Activated CD4-positive, alpha-beta T cell treated with anti-CD3 and anti-CD28 coated beads for 36 hours (primary cell): ENCODE results near the gene PTH1R. TPM values are rescaled to one million over a fixed set of nuclear protein-coding genes. Genes with fewer than 3 reads are reported as not detected.
A peak's percentile ranks its signal among the peaks of the same experiment; 100 is the strongest.

ENCODE experiments used
- ATAC-seq: fragments of 200-7000 bp; cut with Tn5 transposase; one replicate; pipeline ENCODE4 v1.10.0; 2021; ENCODE audit warnings: mild to moderate bottlenecking, moderate library complexity
- CTCF ChIA-PET: fragments of 350-600 bp; sonication (Branson Sonifier 250); formaldehyde crosslinking; loops from one replicate; lab custom pipeline; 2021; ENCODE audit warnings: antibody characterized with exemption; lab: Charles Lee
- POLR2A ChIA-PET: fragments of 350-600 bp; sonication (Branson Sonifier 250); formaldehyde crosslinking; loops from one replicate; lab custom pipeline; 2021; ENCODE audit warnings: antibody characterized with exemption, inconsistent platforms; lab: Charles Lee
- DNase-seq: peaks from one replicate; pipeline ENCODE4 v3.0.0-alpha.2; 2020
- H3K27ac Mint-ChIP-seq: one replicate; pipeline ENCODE4 v1.8.0; 2021; ENCODE audit warnings: mixed read lengths
- H3K27me3 Mint-ChIP-seq: one replicate; pipeline ENCODE4 v1.8.0; 2021; ENCODE audit warnings: mixed read lengths
- H3K36me3 Mint-ChIP-seq: one replicate; pipeline ENCODE4 v1.8.0; 2021; ENCODE audit warnings: low read depth, mixed read lengths
- H3K4me1 Mint-ChIP-seq: one replicate; pipeline ENCODE4 v1.8.0; 2021; ENCODE audit warnings: mixed read lengths
- H3K4me3 Mint-ChIP-seq: one replicate; pipeline ENCODE4 v1.8.0; 2021; ENCODE audit warnings: mild to moderate bottlenecking, moderate library complexity, mixed read lengths
- H3K9me3 Mint-ChIP-seq: one replicate; pipeline ENCODE4 v1.8.0; 2021; ENCODE audit warnings: low read depth, mixed read lengths
- intact Hi-C, 2 experiments: fragments of 100-400 bp; cut with DNase I in 1 of 2; cut with micrococcal nuclease in 1 of 2; formaldehyde crosslinking; loops; one replicate each; pipeline versions ENCODE4 v1.14.2 to v1.15.1; 2022 to 2024; cut with DNase I, micrococcal nuclease
- total RNA-seq, 2 experiments: library from RNA; stranded (reverse); gene quantifications; one replicate each; pipeline ENCODE4 v1.2.3, GENCODE V29; 2021

The PTH1R gene
- total RNA-seq, 2 experiments from 2014 or later = not detected

DNA sequence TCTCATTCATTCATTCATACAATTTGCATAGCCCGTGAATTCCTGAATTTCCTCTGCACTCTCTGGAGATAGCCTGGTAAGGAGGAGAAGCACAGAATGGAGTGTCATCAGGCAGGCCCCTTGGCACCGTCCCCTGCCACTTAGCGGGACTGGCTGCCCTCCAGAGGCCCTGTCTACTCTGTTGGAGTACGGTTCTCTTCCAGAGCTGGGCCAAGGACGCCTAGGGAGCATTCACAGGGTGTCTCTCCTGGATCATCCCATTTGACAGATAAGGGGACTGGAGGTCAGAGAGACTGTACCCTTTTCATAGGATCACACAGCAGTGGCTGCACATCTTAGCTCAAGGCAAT is 48.0 kb downstream of the PTH1R start:
- H3K4me3 Mint-ChIP-seq = no peak overlapping the region
- H3K27me3 Mint-ChIP-seq = no peaks in the 10 kb centered on the region
- intact Hi-C loops = loop anchor here in 1 of 2 experiments (2.0 to 10.0 kb wide), 2 partner anchors 73 to 219 kb away; no protein-coding TSS in a partner anchor
- CTCF ChIA-PET = interaction anchor here (0.9 kb wide), 1 partner anchor 34 kb away, joined by 3 read pairs; no protein-coding TSS in a partner anchor
- POLR2A ChIA-PET = no interaction called here
- H3K9me3 Mint-ChIP-seq = peaks cover 3% of the 10 kb centered on the region
- ATAC-seq (no peak), DNase-seq (no peak)
- peak overlapping the region; percentile 13 for H3K27ac Mint-ChIP-seq
- peaks cover 56% of the 10 kb centered on the region for H3K36me3 Mint-ChIP-seq
- peaks cover 32% of the 10 kb centered on the region for H3K4me1 Mint-ChIP-seq

DNA sequence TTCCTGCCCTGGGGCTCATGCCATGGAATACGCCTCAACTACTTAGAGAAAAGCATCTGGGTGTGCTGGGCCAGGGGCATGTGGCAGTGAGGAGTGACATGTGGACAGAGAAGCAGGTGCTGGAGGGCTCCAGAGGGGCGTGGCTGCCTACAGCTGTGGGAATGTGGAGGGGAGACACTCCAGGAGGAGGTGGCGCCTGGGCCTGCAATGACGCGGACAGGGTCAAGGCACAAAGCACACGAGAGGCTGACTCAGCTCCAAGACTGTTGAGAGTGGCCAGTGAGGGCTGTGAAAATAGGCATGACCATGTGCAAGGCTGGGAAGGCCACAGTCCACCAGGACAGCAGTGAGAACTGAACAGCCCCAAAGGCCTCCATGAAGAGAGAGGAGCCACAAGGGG is 48.5 kb downstream of the PTH1R start:
- DNase-seq (no peak), ATAC-seq (no peak)
- Mint-ChIP-seq H3K9me3 (peaks cover 3% of the 10 kb centered on the region), H3K4me1 (peaks cover 37% of the 10 kb centered on the region), H3K36me3 (peaks cover 53% of the 10 kb centered on the region), H3K4me3 (no peak overlapping the region), H3K27me3 (no peaks in the 10 kb centered on the region), H3K27ac (peak overlapping the region; percentile 47)
- intact Hi-C loops = loop anchor here in 1 of 2 experiments (10.0 kb wide), 1 partner anchor 219 kb away; no protein-coding TSS in a partner anchor
- ChIA-PET CTCF (interaction anchor here (0.9 kb wide), 1 partner anchor 33 kb away, joined by 3 read pairs; no protein-coding TSS in a partner anchor), POLR2A (interaction anchor here (0.6 kb wide), 1 partner anchor 45 kb away, joined by 3 read pairs; no protein-coding TSS in a partner anchor)

DNA sequence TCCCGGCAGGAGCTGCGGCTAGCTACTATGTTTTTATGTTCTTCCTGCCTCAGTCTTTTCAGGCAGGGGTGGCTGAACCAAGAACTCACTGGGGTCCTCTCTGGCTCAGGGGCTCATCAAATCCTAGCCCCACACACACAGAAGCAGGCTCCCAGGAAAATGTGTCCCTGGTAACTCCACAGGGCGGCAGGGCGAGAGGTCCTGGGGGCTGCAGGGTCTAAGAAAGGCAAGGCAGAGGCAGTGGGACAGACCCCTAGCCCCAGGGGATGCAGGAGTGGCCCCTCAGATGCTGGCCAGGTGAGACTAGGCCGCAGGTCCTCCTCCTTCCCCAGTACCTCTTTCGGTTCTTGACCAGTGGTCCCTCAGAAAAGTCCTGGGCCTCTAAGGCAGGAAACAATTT is 48.9 kb downstream of the PTH1R start:
- ATAC-seq = no peak
- Mint-ChIP-seq H3K4me3 (no peak overlapping the region), H3K4me1 (peaks cover 39% of the 10 kb centered on the region), H3K36me3 (peaks cover 50% of the 10 kb centered on the region), H3K9me3 (peaks cover 3% of the 10 kb centered on the region), H3K27me3 (no peaks in the 10 kb centered on the region), H3K27ac (no peak overlapping the region)
- CTCF ChIA-PET = interaction anchor here (0.9 kb wide), 1 partner anchor 33 kb away, joined by 3 read pairs; no protein-coding TSS in a partner anchor
- no peak for DNase-seq
- POLR2A ChIA-PET = interaction anchor here (0.6 kb wide), 1 partner anchor 46 kb away, joined by 3 read pairs; no protein-coding TSS in a partner anchor
- intact Hi-C loops = loop anchor here in 1 of 2 experiments (10.0 kb wide), 1 partner anchor 218 kb away; no protein-coding TSS in a partner anchor

DNA sequence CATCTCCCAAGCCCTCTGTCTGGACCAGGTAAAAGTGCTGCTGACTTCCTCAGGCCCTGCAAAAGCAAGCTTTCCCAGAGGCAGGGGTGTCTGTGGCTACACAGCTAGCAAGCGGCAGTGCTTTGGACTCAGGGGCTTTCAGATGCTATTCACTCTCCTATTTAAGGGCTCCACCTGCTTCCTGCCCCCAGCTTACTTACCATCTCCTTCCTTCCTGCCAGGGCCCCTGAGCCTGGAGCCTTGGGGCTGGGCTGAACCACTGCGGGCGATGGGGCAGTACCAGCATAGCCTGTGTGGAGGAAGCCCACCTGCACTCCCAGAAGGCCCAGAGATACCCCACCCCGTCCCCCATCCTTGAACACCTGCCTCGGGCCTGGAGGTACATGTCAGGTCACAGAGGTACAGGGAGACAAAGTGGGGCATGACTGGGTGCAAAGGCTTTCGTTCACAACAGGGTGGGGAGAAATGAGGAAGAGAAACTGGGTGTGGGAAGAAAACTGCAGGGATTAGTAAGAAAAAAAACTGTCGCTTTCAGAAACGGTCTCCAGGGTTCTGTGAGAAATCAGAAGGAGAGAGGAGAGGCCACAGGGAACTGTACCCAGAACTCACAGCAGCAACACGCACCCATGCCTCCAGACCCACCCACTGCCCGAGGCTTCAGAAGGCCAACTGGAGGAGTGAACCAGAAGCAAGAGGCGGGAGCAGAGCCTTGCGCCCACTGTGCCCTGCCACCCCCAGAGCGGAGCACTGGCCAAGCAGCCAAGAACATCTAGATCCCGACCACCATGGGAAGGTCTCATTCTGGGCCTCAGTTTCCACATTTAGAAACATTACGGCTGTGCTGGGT is 49.6 kb downstream of the PTH1R start:
- ATAC-seq (peak; percentile 73), DNase-seq (no peak)
- ChIA-PET POLR2A (no interaction called here), CTCF (no interaction called here)
- Mint-ChIP-seq H3K27ac (peak overlapping the region; percentile 55), H3K27me3 (no peaks in the 10 kb centered on the region), H3K9me3 (peaks cover 3% of the 10 kb centered on the region), H3K36me3 (peaks cover 49% of the 10 kb centered on the region), H3K4me1 (peaks cover 46% of the 10 kb centered on the region), H3K4me3 (no peak overlapping the region)
- intact Hi-C loops = loop anchor here in 1 of 2 experiments (10.0 kb wide), 1 partner anchor 218 kb away; no protein-coding TSS in a partner anchor

DNA sequence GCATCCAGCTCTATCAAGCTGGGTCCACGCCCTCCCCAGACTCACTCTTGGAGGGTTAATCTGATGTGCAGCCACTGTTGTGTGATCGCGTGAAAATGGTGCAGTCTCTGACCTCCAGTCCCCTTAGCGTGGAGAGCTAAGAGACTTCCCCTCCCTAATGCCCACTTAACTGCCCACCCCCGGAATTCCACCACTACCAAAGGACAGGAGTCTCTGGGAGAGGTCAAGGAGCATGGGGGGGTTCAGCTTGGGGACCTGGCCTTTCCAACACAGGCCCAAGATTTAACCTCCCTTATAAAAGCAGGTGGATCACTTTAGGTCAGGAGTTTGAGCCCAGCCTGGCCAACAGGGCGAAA is 50.2 kb downstream of the PTH1R start:
- ATAC-seq (no peak), DNase-seq (no peak)
- Mint-ChIP-seq H3K36me3 (peaks cover 43% of the 10 kb centered on the region), H3K27ac (peak overlapping the region; percentile 55), H3K4me3 (no peak overlapping the region), H3K9me3 (peaks cover 3% of the 10 kb centered on the region), H3K27me3 (no peaks in the 10 kb centered on the region), H3K4me1 (peaks cover 52% of the 10 kb centered on the region)
- ChIA-PET POLR2A (no interaction called here), CTCF (interaction anchor here (0.6 to 0.7 kb wide), 2 partner anchors 184 to 453 kb away, joined by 3 read pairs; no protein-coding TSS in a partner anchor)
- intact Hi-C loops = loop anchor here in 1 of 2 experiments (10.0 kb wide), 1 partner anchor 217 kb away; no protein-coding TSS in a partner anchor

DNA sequence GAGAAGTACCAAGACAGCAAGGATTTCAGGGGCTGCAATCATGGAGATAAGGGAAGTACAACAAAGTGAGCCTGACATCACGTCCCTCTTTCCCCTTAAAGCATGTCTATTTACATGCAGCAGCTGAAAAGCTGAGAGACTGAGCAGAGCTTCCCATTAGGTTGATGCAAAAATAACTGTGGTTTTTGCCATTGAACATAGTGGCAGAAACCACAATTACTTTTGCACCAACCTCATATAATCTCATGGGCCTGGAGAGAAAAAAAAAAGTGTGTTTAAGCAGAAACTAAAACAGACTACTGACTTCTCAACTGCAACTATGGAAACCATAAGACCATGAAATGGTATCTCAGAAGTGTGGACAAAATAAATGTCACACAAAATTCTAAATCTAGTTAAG is 50.8 kb downstream of the PTH1R start:
- H3K9me3 Mint-ChIP-seq = peaks cover 3% of the 10 kb centered on the region
- no peak overlapping the region for H3K4me3 Mint-ChIP-seq
- DNase-seq (no peak), ATAC-seq (no peak)
- no peaks in the 10 kb centered on the region for H3K27me3 Mint-ChIP-seq
- peak overlapping the region; percentile 4 for H3K27ac Mint-ChIP-seq
- H3K36me3 Mint-ChIP-seq = peaks cover 38% of the 10 kb centered on the region
- ChIA-PET CTCF (interaction anchor here (0.6 to 0.7 kb wide), 2 partner anchors 183 to 452 kb away, joined by 3 read pairs; no protein-coding TSS in a partner anchor), POLR2A (no interaction called here)
- peaks cover 52% of the 10 kb centered on the region for H3K4me1 Mint-ChIP-seq
- intact Hi-C loops = loop anchor here in 1 of 2 experiments (10.0 kb wide), 1 partner anchor 217 kb away; no protein-coding TSS in a partner anchor

DNA sequence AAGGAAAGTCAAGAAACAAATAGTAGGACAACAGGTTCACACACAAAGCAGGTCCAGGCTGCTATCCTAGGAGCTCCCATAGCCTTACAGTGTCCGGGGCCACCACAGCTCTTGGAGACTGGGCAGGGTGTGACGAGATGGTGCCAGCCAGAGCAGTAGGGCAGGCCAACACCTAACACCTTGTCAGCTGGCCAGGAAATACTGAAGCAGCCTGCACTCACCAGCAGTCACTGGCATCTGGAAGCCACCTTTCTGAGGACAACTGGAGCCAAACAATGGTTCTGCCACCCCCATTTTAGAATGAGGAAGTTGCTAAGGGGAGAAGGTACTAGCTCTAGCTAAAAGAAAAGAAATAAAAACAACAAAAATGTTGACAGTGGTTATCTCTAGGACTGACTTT is 51.8 kb downstream of the PTH1R start:
- no peak for ATAC-seq
- intact Hi-C loops = loop anchor here in 1 of 2 experiments (10.0 kb wide), 1 partner anchor 215 kb away; no protein-coding TSS in a partner anchor
- Mint-ChIP-seq H3K4me1 (peaks cover 55% of the 10 kb centered on the region), H3K4me3 (no peak overlapping the region), H3K27me3 (no peaks in the 10 kb centered on the region), H3K9me3 (peaks cover 3% of the 10 kb centered on the region), H3K27ac (peak overlapping the region; percentile 31), H3K36me3 (peaks cover 35% of the 10 kb centered on the region)
- CTCF ChIA-PET = interaction anchor here (0.6 to 1.5 kb wide), 3 partner anchors 9 to 36 kb away, joined by 3 read pairs; no protein-coding TSS in a partner anchor
- POLR2A ChIA-PET = no interaction called here
- no peak for DNase-seq

DNA sequence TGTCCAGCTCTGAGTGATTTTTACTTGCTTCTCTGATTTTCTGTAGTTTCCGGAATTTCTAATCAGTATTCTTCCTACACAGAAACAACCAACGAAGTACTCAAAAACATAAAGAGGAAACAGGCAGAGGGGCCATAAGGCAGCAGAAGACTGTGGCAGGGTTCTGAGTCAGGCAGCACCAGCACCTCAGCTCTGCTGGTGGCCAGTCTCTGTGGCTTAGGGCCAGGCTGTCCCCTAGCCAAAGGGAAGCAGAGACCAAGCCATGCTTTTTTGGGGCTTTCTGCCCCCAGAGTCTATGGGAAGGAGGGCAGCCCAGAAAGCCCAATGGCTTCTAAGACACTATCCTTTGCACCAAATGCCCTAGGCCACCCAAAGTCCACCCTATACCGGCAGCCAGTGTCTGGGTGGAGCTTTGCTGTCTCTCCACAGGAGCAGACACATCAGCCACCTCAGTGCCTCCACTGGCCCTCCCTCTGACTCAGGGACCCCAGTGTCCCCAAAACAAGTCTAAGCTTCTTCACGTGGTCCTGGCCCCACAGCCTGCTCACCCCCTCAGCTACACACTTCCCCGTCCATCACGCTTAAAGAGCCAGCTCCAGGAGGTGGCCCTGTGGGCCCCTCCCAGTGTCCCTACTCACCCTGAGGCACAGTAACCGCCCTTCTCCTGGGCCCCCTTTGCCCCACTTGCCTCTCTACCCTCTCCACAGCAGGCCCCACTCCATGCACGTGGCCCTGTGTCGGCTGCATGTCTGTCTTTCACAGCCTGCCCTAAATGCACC is 52.8 kb downstream of the PTH1R start:
- Mint-ChIP-seq H3K27ac (peak overlapping the region; percentile 64), H3K4me1 (peaks cover 59% of the 10 kb centered on the region), H3K4me3 (no peak overlapping the region), H3K9me3 (peaks cover 3% of the 10 kb centered on the region), H3K27me3 (no peaks in the 10 kb centered on the region), H3K36me3 (peaks cover 32% of the 10 kb centered on the region)
- ChIA-PET POLR2A (interaction anchor here (1.4 kb wide), 1 partner anchor 11 kb away, joined by 4 read pairs; no protein-coding TSS in a partner anchor), CTCF (interaction anchor here (0.6 to 2.0 kb wide), 8 partner anchors 8 to 462 kb away, joined by 3 to 5 read pairs (median 4); no protein-coding TSS in a partner anchor)
- no peak for ATAC-seq
- no peak for DNase-seq
- intact Hi-C loops = no loop called here

DNA sequence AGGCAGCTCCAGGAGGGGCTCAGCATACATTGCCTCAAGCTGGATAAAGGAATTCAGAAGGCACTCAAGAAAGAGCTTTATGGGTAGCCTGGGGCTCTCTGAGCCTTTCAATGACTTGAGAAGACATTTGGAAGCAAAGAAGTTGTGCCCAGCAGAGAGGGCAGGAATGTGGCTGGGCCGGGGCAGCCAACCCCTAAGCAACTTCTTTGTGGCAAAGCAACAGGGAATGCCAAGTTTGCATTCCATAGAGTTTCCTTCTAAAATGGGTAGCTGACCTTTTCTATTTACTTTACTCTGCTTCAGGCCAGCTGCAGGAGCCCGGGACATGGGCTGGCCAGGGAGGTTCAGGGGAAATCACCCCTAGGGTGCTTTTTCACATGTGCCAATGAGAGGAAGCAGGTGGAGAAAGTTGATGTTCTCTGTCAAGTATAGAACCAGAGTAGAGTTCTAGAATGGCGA is 53.5 kb downstream of the PTH1R start:
- DNase-seq (no peak), ATAC-seq (no peak)
- H3K4me1 Mint-ChIP-seq = peaks cover 64% of the 10 kb centered on the region
- no peaks in the 10 kb centered on the region for H3K27me3 Mint-ChIP-seq
- H3K36me3 Mint-ChIP-seq = peaks cover 32% of the 10 kb centered on the region
- intact Hi-C loops = no loop called here
- peaks cover 3% of the 10 kb centered on the region for H3K9me3 Mint-ChIP-seq
- H3K4me3 Mint-ChIP-seq = no peak overlapping the region
- H3K27ac Mint-ChIP-seq = peak overlapping the region; percentile 64
- POLR2A ChIA-PET = interaction anchor here (1.4 kb wide), 1 partner anchor 10 kb away, joined by 4 read pairs; no protein-coding TSS in a partner anchor
- CTCF ChIA-PET = interaction anchor here (0.7 to 2.0 kb wide), 7 partner anchors 8 to 244 kb away, joined by 3 to 5 read pairs (median 3); no protein-coding TSS in a partner anchor

DNA sequence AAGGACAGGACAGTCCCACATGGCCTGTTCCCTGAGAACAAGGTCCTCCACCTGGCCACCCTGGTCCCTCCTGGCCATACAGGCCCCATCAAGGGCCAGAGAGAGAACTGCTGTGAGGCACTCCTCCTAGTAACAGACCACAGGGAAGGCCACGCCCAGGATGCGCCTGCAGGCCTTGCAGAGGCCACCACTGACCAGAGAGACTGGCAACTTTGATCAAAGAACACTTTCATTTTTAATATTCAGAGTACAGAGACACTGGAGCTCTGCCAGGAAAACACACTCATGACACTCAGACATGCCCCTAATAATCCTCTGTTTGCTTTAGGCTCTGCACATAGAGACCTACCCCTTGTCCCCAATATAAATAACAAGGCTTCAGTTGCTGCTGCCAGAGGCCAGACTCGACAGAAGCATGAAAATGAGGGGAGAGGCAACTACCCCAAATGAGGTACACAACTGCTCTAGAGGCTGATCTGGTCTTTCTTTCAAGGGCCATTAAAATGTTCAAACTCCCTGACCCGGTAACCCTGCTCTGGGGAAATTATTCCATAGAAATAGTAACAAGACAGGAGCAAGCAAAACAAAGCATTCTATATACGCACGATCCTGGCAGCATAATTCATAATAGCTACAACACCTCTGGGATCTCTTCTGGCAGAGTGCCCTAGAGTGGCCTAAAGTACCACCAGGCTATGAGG is 54.3 kb downstream of the PTH1R start:
- H3K27me3 Mint-ChIP-seq = no peaks in the 10 kb centered on the region
- ChIA-PET POLR2A (interaction anchor here (1.4 kb wide), 1 partner anchor 10 kb away, joined by 4 read pairs; no protein-coding TSS in a partner anchor), CTCF (interaction anchor here (0.7 to 2.0 kb wide), 5 partner anchors 9 to 238 kb away, joined by 3 to 5 read pairs (median 3); no protein-coding TSS in a partner anchor)
- peak overlapping the region; percentile 30 for H3K27ac Mint-ChIP-seq
- H3K4me1 Mint-ChIP-seq = peaks cover 64% of the 10 kb centered on the region
- ATAC-seq (no peak), DNase-seq (no peak)
- peaks cover 3% of the 10 kb centered on the region for H3K9me3 Mint-ChIP-seq
- intact Hi-C loops = no loop called here
- H3K36me3 Mint-ChIP-seq = peaks cover 36% of the 10 kb centered on the region
- no peak overlapping the region for H3K4me3 Mint-ChIP-seq
